GM04503 (cell line): ENCODE measurements around the gene TMEM106C.
A peak's percentile ranks its signal among the peaks of the same experiment; 100 is the strongest.

Source experiments
- DNase-seq: peaks from one replicate; pipeline ENCODE4 v3.0.0-alpha.2; 2012; ENCODE audit warnings: low read depth

The TMEM106C gene

GRCh38 chr12:47995981-47996401 lies 32.6 kb downstream of the TMEM106C start:
- peak; percentile 53 for DNase-seq

- no peak for DNase-seq
These were observed 33.9 kb downstream of the TMEM106C start for GRCh38 chr12:47997321-47997720.

DNA sequence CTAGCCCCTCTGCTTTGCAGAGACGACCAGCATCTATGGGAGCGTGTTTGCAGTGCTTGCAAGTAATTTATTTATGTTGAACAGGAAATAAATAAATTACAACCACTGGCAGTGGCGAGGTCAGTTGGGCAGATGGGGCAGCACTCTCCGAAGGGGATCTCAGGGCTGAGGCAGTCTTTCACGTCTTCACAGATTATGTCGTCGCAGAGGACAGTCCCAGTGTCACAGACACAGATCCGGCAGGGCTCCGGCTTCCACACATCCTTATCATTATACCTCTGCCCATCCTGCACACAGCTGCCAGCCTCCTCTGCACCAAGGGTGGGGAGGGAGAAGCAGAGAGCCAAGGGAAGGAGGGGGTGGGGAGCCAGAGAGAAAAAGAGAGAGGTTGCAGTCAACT lies 36.4 kb downstream of the TMEM106C start:
- no peak for DNase-seq

GRCh38 chr12:48000878-48001504 lies 37.6 kb downstream of the TMEM106C start:
- DNase-seq, result peak; percentile 11

DNA sequence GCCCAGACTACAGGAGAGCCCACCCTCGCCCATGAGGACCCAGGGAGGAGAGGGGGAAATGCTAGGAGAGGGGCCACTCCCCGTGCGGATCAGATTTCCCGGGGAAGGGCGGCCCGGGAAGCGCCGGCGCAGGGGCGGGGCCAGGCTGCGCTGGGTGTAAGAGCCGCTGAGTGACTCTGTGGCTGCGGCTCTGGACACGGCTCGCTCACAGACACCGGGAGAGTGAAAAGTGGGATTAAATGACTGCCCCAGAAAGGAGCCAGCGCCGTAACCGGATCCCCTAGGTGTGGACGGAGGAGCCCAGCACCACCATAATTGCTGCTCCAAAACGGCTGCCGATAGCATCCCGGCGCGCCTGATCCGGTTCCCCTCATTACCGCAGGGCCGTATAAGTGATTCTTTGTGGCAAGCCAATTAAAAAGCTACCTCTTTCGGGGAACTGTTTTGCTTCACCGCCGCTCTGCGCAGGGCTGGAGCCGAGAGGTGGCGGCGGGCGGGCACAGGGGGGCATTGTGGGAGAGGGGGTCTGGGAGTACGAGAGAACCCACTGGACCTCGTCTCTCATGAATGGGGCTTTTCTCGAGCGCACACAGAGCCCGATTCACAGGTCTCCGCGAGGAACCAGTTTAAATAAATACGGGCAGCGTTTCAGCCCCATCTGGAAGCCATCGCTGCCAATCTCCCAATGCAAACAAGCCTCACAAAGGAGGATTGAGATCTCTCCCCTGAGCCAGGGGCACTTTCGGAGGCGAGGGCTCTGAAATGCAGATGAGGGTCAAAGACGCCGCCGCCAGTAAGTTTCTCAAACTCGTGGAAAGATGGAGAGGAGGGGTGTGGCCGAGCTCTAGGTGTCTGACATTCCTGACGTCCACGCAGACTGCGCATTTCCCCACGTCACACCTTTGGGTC lies 38.4 kb downstream of the TMEM106C start:
- no peak for DNase-seq

DNA sequence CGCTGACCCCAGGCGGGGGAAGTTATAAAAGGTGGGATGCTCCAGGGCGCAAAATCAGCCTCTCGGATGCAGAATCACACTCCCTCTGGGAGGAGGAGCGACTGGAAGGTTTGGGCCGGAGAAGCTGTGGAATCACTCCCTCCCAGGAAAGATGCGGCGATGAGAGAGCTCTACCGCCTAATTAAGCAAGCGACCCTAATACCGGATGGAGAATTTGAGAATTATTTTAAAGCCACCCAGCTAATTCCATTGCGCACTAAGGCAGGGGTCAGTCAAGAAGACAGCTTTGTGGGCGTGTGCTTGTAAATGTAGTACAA lies 39.0 kb downstream of the TMEM106C start:
- no peak for DNase-seq

DNA sequence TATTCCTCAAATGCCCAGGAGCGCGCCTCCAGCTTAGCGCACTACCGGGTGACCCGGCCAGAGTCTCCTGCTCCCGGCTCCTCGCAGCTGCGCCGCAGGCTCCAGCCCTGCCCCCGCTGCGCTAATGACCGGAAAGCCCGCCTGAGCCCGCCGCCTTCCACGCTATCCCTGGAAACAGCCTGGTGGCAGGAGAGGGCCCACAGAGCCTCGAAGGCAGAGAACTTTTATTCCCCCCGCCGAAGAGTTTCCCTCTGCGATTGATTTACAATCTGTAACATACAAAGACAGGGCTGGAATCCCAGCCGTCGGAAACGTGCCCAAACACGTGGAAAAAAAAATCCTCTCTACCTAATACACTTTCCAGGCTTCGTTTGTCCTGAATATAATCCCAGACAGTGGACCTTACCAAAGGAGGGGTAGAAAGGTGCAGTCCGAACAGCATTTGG lies 39.4 kb downstream of the TMEM106C start:
- no peak for DNase-seq

- no peak for DNase-seq
These were observed 40.0 kb downstream of the TMEM106C start for GRCh38 chr12:48003226-48004052.

DNA sequence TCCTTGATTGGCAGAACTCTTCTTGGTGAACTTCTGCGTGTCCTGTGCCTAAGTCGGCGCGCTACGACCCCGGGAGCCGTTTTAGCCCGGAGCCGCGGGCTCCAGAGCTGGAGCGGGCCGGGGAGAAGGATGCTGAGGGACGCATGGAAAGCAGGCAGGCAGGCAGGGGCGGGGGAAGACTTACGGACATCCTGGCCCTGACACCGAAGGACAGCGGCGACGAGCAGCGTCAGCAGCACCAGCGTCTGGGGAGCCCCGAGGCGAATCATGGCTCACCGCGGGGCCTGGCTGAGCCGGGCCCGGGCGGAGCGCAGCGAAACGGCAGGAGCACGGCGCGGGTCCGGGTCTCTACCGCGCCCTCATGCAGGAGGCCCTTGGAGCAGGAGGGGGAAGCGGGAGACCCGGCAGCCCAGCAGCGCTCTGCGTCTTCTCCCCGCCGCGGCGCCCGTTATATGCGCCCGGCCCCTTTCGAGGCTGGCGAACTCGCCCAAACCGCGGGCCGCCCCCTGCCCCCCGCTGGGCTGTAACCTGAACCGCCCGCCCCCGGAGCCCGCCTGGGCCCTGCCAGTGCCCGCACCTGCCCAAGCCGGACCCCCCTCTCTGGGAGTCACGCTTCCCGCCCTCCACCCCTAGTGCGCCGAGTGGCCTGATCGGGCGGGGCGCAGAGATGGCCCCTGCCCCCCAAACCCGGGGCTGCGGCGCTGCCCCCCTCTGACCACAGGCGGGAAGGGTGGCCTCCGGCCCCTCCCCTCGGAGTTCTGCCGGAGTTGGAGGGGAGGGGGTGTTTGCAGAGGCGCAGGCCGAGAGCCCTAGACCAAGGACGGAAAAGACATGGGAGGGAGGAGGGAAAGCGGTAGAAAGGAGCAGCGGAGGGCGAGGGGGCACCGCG lies 40.9 kb downstream of the TMEM106C start, which contains the start of gene COL2A1:
Gene COL2A1 (minus strand): TSS at position 424 of the 889 bp plus-strand sequence. CDS start 155 bp downstream, at position 269.
- DNase-seq, result no peak

DNA sequence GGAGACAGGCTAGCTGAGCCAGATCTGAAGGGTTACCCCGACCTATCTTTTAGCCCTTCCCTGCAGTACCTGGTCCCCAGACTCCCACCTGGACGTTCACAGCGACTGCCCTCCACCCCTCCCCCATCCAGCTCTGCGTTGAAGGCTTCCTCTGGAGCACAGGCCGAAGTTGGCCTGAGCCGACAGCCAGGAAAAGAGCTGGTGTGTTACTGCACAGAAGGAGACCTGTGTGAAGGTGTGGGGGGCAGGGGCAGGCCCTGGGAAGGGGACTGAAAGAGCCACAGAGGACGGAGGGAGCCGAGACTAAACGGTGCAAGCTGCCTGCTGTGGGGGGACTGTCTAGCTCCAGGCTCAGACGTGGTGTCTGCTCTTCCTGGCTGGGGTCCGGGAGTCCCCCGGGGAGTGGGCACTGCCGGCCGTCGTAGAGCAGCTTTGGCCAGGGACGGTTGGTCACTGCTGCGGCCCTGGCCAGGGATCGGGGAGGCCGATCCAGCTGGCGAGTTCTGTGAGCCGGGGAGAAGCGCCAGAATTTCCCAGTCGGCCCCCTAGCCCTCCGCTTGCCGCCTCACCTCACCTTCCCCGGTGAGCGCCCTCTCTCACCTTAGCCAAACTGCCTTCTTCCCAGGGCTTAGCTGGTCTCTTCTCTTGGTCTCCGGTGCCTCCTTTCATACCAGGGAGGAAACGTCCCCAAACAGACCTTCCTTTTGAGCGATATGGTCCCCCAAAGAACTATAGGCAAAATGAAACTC lies 41.8 kb downstream of the TMEM106C start:
- no peak for DNase-seq

DNA sequence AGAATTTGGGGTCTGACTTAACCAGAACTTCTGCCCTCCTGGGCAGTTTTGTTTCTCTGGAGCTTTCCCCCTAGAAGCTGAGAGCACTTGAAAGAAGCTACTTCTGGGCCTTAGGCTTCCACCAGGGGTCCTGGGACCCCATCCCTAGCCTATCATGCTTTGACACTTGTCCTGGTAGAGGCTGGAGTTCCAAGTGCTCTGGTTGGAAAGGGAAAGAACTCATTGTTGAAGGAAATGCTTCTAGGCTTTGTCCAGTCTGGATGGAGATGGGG lies 42.3 kb downstream of the TMEM106C start:
- DNase-seq, result no peak

GRCh38 chr12:48007206-48007605 lies 43.8 kb downstream of the TMEM106C start:
- DNase-seq, result no peak

DNA sequence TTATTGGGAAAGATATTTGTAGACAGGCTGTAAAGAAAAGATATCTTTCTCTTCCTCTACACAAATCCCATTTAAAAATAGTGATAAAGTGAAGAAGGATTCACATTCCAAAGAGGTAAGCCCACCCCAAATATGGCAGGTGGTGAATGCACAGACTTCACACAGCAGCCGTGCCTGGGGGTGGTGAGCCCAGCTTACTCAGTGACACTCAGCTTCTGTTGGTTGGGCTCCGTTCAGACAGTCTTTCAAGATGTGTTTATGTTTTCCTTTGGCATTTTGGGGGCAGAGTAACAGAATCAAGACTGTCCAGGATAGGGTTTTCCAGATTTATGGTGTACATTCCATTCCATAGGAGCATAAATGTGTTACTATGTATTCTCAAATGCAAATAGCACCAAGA lies 45.0 kb downstream of the TMEM106C start:
- DNase-seq, result no peak

DNA sequence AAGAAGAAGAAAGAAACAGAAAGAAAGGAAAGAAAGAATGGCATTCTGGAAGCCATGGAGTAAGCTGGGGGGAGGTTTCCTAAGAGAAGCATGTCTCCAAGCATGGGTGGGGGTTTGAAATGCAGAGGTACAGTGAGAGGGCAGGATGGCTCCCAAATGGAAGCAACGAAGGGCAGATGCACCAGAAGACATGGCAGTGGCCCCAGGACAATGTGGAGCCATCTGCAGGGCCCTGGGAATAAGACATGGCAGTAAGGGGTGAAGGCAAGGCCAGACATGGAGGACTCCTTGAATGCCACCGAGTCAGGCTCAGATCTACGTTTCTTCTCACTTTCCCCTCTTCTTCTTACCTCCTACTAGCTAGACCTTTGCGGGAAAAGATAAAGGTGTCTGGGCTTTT lies 45.6 kb downstream of the TMEM106C start:
- no peak for DNase-seq

DNA sequence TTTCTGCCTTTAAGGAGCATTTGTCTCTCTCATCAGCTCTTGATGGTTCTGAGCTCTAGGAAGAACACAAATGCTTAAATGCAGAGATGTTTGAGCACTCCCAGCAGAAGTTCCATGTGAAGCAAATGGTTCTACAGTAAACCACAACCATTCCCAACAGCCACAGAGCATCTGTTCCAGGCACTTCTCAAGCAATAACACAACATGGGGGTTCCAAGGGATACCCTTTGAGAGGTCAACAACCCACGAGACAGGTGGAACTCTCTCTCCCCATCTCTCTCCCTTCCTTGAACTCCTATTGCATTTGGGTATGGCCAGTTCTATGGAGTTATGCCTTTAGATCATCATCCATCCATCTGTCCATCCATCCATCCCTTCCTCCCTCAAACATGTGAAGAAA lies 46.1 kb downstream of the TMEM106C start:
- no peak for DNase-seq

DNA sequence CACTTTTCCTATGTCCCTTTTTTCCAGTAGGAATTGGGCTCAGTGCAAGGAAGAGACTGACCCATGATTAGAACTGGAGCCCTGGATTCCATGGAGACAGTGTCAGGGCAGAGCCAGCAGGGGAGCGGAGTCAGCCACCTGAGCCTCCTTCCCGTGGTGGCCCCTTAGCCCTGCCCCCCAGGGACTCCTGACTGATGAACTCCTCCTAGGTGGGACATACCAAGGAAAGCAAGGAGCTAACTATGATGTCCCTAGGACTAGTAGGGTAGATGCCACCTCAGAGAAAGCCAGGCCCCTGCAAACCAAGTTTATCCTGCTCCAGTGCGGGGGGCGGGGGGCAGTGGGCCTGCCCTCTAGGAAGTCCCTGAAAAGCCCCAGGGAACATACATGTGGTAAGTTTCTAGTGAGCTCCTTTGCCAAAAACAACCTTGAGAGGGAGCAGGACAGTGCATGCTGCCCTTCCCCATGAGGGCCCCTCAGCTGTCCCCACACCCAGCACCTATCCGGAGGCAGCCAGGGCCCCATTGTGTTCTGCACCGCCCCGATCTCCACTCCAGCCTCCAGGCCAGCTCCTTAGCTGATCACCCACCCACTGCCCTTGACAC lies 47.1 kb downstream of the TMEM106C start:
- DNase-seq, result no peak

DNA sequence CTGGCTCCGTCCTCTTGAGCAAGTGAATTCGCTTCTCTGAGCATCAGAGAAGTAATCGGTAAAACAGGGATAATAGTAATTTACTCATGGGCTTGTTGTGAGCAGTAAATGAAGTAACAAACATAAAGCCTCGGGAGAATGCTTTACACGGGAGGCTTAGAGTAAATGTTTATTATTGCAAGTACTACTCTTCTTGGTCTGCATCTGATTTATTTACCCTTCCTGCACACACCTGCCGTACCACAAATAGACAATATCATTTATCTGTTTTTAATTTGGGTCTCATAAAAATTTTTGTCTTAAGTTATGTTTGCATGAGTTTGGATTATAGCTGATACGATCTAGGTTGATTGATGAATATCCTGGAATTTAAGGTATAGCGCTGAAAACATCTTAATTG lies 48.7 kb downstream of the TMEM106C start:
- no peak for DNase-seq

- DNase-seq, result no peak
These were observed 49.9 kb downstream of the TMEM106C start for GRCh38 chr12:48013287-48013686.

DNA sequence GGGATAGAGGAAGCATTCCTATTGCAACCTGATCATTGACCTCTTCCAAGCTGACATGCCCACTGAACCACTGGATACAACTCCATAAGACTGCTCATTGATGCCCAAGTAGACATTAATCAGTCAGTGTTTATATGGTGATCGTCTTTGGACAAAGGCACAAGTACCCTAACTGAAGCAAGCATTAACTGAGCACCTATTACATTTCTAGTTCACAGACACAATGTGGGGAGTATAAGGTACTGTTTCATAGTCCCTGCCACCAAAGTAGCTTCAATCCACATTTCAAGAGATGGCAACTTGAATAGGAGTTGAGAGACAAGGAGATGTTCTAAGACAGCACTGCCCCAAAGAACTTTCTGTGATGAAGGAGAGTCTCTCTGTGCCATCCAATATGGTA lies 51.7 kb downstream of the TMEM106C start:
- DNase-seq, result no peak

- no peak for DNase-seq
These were observed 52.6 kb downstream of the TMEM106C start for GRCh38 chr12:48015954-48016353.
